ENCODE data around the gene RNPC3. TPM values are rescaled to one million over a fixed set of nuclear protein-coding genes. Genes with fewer than 3 reads are reported as not detected.
"Not testable (repeated sequence)": the region's sequence is repeated elsewhere in the genome, so short reads cannot be mapped to it uniquely, and the experiment has no call there.

The RNPC3 gene
- total RNA-seq, 1 experiment from 2014 or later: 13.1 TPM

DNA sequence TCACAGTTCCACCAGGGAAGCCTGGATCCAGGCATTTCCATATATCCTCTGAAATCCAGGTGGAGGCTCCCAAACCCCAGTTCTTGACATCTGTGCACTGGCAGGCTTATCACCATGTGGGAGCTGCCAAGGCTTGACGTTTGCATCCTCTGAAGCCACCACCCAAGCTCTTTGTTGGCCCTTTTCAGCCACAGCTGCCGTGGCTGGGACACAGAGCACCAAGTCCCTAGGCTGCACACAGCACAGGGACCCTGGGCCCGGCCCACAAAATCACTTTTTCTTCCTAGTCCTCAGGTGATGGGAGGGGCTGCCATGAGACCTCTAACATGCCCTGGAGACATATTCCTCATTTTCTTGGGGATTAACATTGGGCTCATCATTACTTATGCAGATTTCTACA, 22.3 kb downstream of the RNPC3 start:
- DNase-seq (ENCODE audit: low read depth, low spot score): no peak
- in situ Hi-C loops (cut with HindIII; ENCODE audit: low pct_unique_long_range_greater_than_20kb, low sequenced_read_pairs) (no loop called here), intact Hi-C loops (cut with micrococcal nuclease; ENCODE audit: unreplicated experiment) (no loop called here)
- Histone ChIP-seq H3K4me1 (ENCODE audit: control insufficient read depth, insufficient read depth, low read length) (no peaks in the 10 kb centered on the region), H3K36me3 (ENCODE audit: control insufficient read depth, insufficient read depth, low read length) (peaks cover 31% of the 10 kb centered on the region), H3K27me3 (ENCODE audit: control insufficient read depth, insufficient read depth, low read length) (no peaks in the 10 kb centered on the region), H3K27ac (ENCODE audit: low read length) (no peak overlapping the region), H3K9me3 (ENCODE audit: control insufficient read depth, insufficient read depth, low read depth, low read length) (no peaks in the 10 kb centered on the region), H3K4me3 (ENCODE audit: low read depth in 2 of 2, low read length in 2 of 2) (no peak overlapping the region)
- TF ChIP-seq, protein P1, sequence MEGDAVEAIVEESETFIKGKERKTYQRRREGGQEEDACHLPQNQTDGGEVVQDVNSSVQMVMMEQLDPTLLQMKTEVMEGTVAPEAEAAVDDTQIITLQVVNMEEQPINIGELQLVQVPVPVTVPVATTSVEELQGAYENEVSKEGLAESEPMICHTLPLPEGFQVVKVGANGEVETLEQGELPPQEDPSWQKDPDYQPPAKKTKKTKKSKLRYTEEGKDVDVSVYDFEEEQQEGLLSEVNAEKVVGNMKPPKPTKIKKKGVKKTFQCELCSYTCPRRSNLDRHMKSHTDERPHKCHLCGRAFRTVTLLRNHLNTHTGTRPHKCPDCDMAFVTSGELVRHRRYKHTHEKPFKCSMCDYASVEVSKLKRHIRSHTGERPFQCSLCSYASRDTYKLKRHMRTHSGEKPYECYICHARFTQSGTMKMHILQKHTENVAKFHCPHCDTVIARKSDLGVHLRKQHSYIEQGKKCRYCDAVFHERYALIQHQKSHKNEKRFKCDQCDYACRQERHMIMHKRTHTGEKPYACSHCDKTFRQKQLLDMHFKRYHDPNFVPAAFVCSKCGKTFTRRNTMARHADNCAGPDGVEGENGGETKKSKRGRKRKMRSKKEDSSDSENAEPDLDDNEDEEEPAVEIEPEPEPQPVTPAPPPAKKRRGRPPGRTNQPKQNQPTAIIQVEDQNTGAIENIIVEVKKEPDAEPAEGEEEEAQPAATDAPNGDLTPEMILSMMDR (IDR thresholded peaks at IDR 0.05): no peak
- ChIA-PET POLR2A (no interaction called here), CTCF (no interaction called here)
- ATAC-seq: no peak
- no TSS peak for BruUV-seq (replicated peaks)

DNA sequence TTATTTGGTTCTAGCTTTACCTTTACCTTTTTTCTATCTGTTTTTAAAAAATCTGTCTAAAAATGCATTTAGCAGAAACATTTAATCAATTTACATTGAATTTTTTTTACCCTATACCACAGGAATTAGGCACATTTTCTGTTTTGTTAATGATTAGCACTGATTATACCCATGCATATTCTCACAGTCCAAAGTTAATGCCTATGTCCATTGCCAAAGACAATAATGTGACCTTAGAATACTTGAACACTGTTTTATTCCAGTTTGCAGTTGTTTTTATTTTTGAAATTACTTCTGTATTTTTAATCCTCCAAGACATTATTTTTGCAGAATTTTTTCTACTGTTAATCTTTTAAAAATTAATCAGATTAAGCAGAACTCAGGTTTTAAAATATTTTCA, 34.9 kb downstream of the RNPC3 start:
- H3K4me1 ChIP-seq (ENCODE audit: control insufficient read depth, insufficient read depth, low read length): no peaks in the 10 kb centered on the region
- H3K27me3 ChIP-seq (ENCODE audit: control insufficient read depth, insufficient read depth, low read length): no peaks in the 10 kb centered on the region
- in situ Hi-C loops (cut with HindIII; ENCODE audit: low pct_unique_long_range_greater_than_20kb, low sequenced_read_pairs) (no loop called here), intact Hi-C loops (cut with micrococcal nuclease; ENCODE audit: unreplicated experiment) (no loop called here)
- no peaks in the 10 kb centered on the region for H3K9me3 ChIP-seq (ENCODE audit: control insufficient read depth, insufficient read depth, low read depth, low read length)
- no peak for TF ChIP-seq POLR2AphosphoS5 (IDR thresholded peaks at IDR 0.05; ENCODE audit: low read depth, low read length)
- ATAC-seq (no peak), DNase-seq (ENCODE audit: low read depth, low spot score) (no peak)
- POLR2A ChIA-PET: no interaction called here
- H3K27ac ChIP-seq (ENCODE audit: low read length): no peak overlapping the region
- no peaks in the 10 kb centered on the region for H3K36me3 ChIP-seq (ENCODE audit: control insufficient read depth, insufficient read depth, low read length)
- CTCF ChIA-PET: no interaction called here
- no TSS peak for BruUV-seq (replicated peaks)
- H3K4me3 ChIP-seq (ENCODE audit: low read depth in 2 of 2, low read length in 2 of 2): no peak overlapping the region

DNA sequence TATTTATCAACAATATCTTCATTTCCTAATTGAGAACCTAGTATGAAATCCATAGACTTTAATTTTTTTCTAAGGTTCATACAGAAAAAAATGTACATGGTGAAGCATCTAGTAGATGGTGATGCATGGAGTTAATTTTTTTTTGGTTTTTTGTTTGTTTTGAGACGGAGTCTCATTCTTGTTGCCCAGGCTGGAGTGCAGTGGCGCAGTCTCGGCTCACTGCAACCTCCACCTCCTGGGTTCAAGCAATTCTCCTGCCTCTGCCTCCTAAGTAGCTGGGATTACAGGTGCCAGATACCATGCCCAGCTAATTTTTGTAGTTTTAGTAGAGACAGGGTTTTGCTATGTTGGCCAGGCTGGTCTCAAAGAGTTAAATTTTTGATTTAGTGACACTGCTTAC, 35.6 kb downstream of the RNPC3 start:
- POLR2A ChIA-PET: not testable (repeated sequence)

DNA sequence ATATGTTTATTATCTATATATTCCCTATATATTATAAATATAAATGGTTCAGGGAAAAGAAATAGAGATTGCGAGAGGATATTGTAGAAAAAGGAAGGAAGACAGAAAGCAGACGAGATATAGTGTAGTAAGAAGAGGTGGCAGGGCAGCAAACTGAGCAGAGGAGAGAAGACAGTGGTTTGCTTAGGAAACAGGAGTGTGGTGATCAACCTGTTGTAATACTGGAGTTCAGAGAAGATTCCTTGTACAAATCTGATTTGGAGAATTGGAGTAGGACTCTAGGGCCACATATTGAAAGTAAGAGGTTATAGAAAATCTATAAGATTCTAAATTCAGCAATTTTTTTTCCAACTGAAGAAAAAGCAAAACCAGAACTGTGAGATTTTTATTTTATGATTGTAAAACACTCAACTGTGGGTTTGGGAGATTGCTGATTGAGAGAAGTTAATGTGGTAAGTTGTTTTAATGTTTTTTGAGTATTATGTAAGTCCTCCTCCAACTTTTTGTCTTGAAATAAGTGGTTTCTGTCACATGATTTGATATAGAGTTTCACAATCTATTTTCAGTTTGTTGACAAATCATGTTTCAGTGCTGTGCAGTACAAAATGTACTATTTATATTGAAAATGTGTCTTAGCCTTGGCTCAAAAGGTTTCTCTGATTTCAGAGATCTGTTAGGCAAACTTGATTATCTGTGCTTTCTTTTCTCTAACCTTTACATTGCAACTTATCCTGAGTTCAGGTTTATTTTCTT, 36.3 kb downstream of the RNPC3 start:
- Histone ChIP-seq H3K4me3 (ENCODE audit: low read depth in 2 of 2, low read length in 2 of 2) (no peak overlapping the region), H3K27me3 (ENCODE audit: control insufficient read depth, insufficient read depth, low read length) (no peaks in the 10 kb centered on the region), H3K4me1 (ENCODE audit: control insufficient read depth, insufficient read depth, low read length) (no peaks in the 10 kb centered on the region), H3K9me3 (ENCODE audit: control insufficient read depth, insufficient read depth, low read depth, low read length) (no peaks in the 10 kb centered on the region), H3K27ac (ENCODE audit: low read length) (no peak overlapping the region), H3K36me3 (ENCODE audit: control insufficient read depth, insufficient read depth, low read length) (no peaks in the 10 kb centered on the region)
- ATAC-seq: no peak
- ChIA-PET CTCF (no interaction called here), POLR2A (no interaction called here)
- no TSS peak for BruUV-seq (replicated peaks)
- intact Hi-C loops (cut with micrococcal nuclease; ENCODE audit: unreplicated experiment): no loop called here
- DNase-seq (ENCODE audit: low read depth, low spot score): no peak
- in situ Hi-C loops (cut with HindIII; ENCODE audit: low pct_unique_long_range_greater_than_20kb, low sequenced_read_pairs): no loop called here
- no peak for TF ChIP-seq SIN3A (IDR thresholded peaks at IDR 0.05; ENCODE audit: borderline replicate concordance, insufficient read depth, low read depth, low read length)
- TF ChIP-seq, protein P2, sequence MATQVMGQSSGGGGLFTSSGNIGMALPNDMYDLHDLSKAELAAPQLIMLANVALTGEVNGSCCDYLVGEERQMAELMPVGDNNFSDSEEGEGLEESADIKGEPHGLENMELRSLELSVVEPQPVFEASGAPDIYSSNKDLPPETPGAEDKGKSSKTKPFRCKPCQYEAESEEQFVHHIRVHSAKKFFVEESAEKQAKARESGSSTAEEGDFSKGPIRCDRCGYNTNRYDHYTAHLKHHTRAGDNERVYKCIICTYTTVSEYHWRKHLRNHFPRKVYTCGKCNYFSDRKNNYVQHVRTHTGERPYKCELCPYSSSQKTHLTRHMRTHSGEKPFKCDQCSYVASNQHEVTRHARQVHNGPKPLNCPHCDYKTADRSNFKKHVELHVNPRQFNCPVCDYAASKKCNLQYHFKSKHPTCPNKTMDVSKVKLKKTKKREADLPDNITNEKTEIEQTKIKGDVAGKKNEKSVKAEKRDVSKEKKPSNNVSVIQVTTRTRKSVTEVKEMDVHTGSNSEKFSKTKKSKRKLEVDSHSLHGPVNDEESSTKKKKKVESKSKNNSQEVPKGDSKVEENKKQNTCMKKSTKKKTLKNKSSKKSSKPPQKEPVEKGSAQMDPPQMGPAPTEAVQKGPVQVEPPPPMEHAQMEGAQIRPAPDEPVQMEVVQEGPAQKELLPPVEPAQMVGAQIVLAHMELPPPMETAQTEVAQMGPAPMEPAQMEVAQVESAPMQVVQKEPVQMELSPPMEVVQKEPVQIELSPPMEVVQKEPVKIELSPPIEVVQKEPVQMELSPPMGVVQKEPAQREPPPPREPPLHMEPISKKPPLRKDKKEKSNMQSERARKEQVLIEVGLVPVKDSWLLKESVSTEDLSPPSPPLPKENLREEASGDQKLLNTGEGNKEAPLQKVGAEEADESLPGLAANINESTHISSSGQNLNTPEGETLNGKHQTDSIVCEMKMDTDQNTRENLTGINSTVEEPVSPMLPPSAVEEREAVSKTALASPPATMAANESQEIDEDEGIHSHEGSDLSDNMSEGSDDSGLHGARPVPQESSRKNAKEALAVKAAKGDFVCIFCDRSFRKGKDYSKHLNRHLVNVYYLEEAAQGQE (IDR thresholded peaks at IDR 0.05; ENCODE audit: insufficient read depth in 1 of 2, low read depth in 2 of 2, low read length in 1 of 2): no peak

More for the DNA sequence above, 35.6 kb downstream of the RNPC3 start:
- H3K36me3 ChIP-seq (ENCODE audit: control insufficient read depth, insufficient read depth, low read length); CTCF ChIA-PET; H3K27me3 ChIP-seq (ENCODE audit: control insufficient read depth, insufficient read depth, low read length); H3K27ac ChIP-seq (ENCODE audit: low read length); intact Hi-C loops (cut with micrococcal nuclease; ENCODE audit: unreplicated experiment); ATAC-seq; H3K4me1 ChIP-seq (ENCODE audit: control insufficient read depth, insufficient read depth, low read length); H3K4me3 ChIP-seq (ENCODE audit: low read depth in 2 of 2, low read length in 2 of 2); BruUV-seq (replicated peaks); in situ Hi-C loops (cut with HindIII; ENCODE audit: low pct_unique_long_range_greater_than_20kb, low sequenced_read_pairs); H3K9me3 ChIP-seq (ENCODE audit: control insufficient read depth, insufficient read depth, low read depth, low read length); DNase-seq (ENCODE audit: low read depth, low spot score): not testable (repeated sequence)

All from Panc1 (cell line).